Prostate gland (tissue), 2 donors: ENCODE results near the gene SLC25A38.

Source experiments
- CTCF ChIP-seq, 4 experiments: fragments of 200-600 bp in 2 of 4; fragments of 450-650 bp in 2 of 4; sonication (generic) in 2 of 4; IDR thresholded peaks; 1 replicate in 3 of 4; 2 replicates in 1 of 4; pipeline ENCODE4 v1.5.1; 2016 to 2019; ENCODE audit warnings: antibody characterized with exemption in 4 of 4, mild to moderate bottlenecking in 2 of 4, moderate library complexity in 2 of 4
- POLR2A ChIP-seq: fragments of 450-650 bp; IDR thresholded peaks from one replicate; pipeline ENCODE4 v1.6.1; 2016; ENCODE audit warnings: antibody characterized with exemption, mild to moderate bottlenecking

GRCh38 chr3:39438880-39439279 is 55.7 kb downstream of the SLC25A38 start:
- TF ChIP-seq CTCF (IDR thresholded peaks at IDR 0.05): no peak
- TF ChIP-seq POLR2A: no peak
